Prostate gland (tissue), 2 donors: Measurements from ENCODE around the gene PRICKLE3.

ENCODE experiments used
- POLR2A ChIP-seq: fragments of 450-650 bp; IDR thresholded peaks from one replicate; pipeline ENCODE4 v1.6.1; 2016; ENCODE audit warnings: antibody characterized with exemption, mild to moderate bottlenecking
- POLR2AphosphoS5 ChIP-seq: sonication (generic); formaldehyde crosslinking; IDR thresholded peaks from one replicate; pipeline ENCODE4 v1.6.1; 2017; ENCODE audit warnings: antibody characterized with exemption
- TF ChIP-seq, protein P1 (sequence below), 4 experiments: fragments of 200-600 bp in 2 of 4; fragments of 450-650 bp in 2 of 4; sonication (generic) in 2 of 4; IDR thresholded peaks; 1 replicate in 3 of 4; 2 replicates in 1 of 4; pipeline ENCODE4 v1.5.1; 2016 to 2019; ENCODE audit warnings: antibody characterized with exemption in 4 of 4, mild to moderate bottlenecking in 2 of 4, moderate library complexity in 2 of 4

DNA sequence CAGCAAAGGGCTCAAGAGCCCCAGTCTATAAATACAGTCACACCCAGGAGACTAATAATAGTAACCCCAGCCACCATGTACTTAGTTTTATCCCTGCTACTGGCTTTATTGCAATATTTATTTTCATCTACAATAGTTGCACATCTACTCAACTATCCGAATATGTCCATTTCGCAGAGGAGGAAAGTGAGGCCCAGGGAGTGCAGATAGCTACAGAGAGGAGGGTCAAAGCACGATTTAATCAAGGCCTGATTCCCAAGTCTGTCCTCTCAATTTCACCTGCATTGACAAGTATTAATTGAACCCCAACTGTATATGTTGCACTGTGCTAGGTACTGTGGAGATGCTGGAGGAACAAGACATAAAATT lies 18.4 kb downstream of the PRICKLE3 start:
- TF ChIP-seq POLR2A (no peak), POLR2AphosphoS5 (no peak)
- TF ChIP-seq, protein P1, sequence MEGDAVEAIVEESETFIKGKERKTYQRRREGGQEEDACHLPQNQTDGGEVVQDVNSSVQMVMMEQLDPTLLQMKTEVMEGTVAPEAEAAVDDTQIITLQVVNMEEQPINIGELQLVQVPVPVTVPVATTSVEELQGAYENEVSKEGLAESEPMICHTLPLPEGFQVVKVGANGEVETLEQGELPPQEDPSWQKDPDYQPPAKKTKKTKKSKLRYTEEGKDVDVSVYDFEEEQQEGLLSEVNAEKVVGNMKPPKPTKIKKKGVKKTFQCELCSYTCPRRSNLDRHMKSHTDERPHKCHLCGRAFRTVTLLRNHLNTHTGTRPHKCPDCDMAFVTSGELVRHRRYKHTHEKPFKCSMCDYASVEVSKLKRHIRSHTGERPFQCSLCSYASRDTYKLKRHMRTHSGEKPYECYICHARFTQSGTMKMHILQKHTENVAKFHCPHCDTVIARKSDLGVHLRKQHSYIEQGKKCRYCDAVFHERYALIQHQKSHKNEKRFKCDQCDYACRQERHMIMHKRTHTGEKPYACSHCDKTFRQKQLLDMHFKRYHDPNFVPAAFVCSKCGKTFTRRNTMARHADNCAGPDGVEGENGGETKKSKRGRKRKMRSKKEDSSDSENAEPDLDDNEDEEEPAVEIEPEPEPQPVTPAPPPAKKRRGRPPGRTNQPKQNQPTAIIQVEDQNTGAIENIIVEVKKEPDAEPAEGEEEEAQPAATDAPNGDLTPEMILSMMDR (IDR thresholded peaks at IDR 0.05) = no peak
